H1 (cell line): Measurements from ENCODE around the gene GTPBP6. TPM values are rescaled to one million over a fixed set of nuclear protein-coding genes. Genes with fewer than 3 reads are reported as not detected.

Source experiments
- KDM5A ChIP-seq: fragments of 200-600 bp; IDR thresholded peaks from 2 replicates; pipeline ENCODE4 v1.7.1; 2012; ENCODE audit warnings: mild to moderate bottlenecking, low read length, inconsistent platforms, mixed read lengths
- SUZ12 ChIP-seq: fragments of 200-600 bp; sonication (generic); IDR thresholded peaks from 2 replicates; pipeline ENCODE4 v1.6.1; 2012; ENCODE audit warnings: mild to moderate bottlenecking, inconsistent platforms, low read length, moderate library complexity, mixed read lengths
- polyA plus RNA-seq, 7 experiments: library from polyadenylated mRNA; depleted of rRNA in 3 of 7; stranded (reverse) in 5 of 7; unstranded in 2 of 7; fragments of >200 nt in 5 of 7; fragments of 200-250 nt in 2 of 7; gene quantifications; 1 replicate in 5 of 7; 2 replicates in 1 of 7; 4 replicates in 1 of 7; pipeline versions ENCODE4 v1.2.1 to v1.2.3, GENCODE V29; 2011 to 2013; ENCODE audit warnings: missing spikeins in 2 of 7, mixed read lengths in 2 of 7
- total RNA-seq: library from RNA; stranded (reverse); fragmentation: NEBNext Ultra II Directional; extraction: Animal tissue kit (Norgen Biotek cat#: 25700); gene quantifications from 2 replicates; pipeline ENCODE4 v1.2.1, GENCODE V29; 2021

The GTPBP6 gene
- total and polyA plus RNA-seq, 2 of the 8 experiments (the other 6 are each of a cell fraction or from before 2014, with no cell fraction given) = 33.9 to 57.1 TPM

- TF ChIP-seq KDM5A (no peak), SUZ12 (no peak)
Observed at GRCh38 chrX:367349-367748, 48.8 kb upstream of the GTPBP6 start (continued).
